Measurements from ENCODE around the gene TAX1BP3. TPM values are rescaled to one million over a fixed set of nuclear protein-coding genes. Genes with fewer than 3 reads are reported as not detected.

TAX1BP3 gene
- polyA plus RNA-seq, 12 donors: 33.5 to 68.4 (median 50.9) TPM; not detected in 1

GRCh38 chr17:3660311-3660891 lies 8.0 kb downstream of the TAX1BP3 start:
- DNase-seq: no peak

- peak; percentile 53 for DNase-seq
Observed at GRCh38 chr17:3659541-3660111, 8.8 kb downstream of the TAX1BP3 start.

GRCh38 chr17:3658784-3659449 lies 9.5 kb downstream of the TAX1BP3 start:
- no peak for DNase-seq

GRCh38 chr17:3657874-3658783 lies 10.2 kb downstream of the TAX1BP3 start:
- DNase-seq: no peak

GRCh38 chr17:3657588-3657869 lies 10.8 kb downstream of the TAX1BP3 start:
- no peak for DNase-seq

- DNase-seq: no peak
Observed at GRCh38 chr17:3656755-3657587, 11.4 kb downstream of the TAX1BP3 start.

GRCh38 chr17:3656353-3656752 lies 12.0 kb downstream of the TAX1BP3 start:
- DNase-seq: no peak

- no peak for DNase-seq
Observed at GRCh38 chr17:3655766-3656165, 12.6 kb downstream of the TAX1BP3 start.

GRCh38 chr17:3647769-3648555 lies 20.4 kb downstream of the TAX1BP3 start:
- DNase-seq: peak; percentile 57

GRCh38 chr17:3647251-3647650 lies 21.1 kb downstream of the TAX1BP3 start:
- no peak for DNase-seq

- no peak for DNase-seq
Observed at GRCh38 chr17:3645310-3645709, 23.1 kb downstream of the TAX1BP3 start.

GRCh38 chr17:3643889-3644349 lies 24.5 kb downstream of the TAX1BP3 start:
- no peak for DNase-seq

- DNase-seq: no peak
Observed at GRCh38 chr17:3641717-3642486, 26.5 kb downstream of the TAX1BP3 start.

- DNase-seq: no peak
Observed at GRCh38 chr17:3641014-3641413, 27.4 kb downstream of the TAX1BP3 start.

GRCh38 chr17:3639981-3640596 lies 28.3 kb downstream of the TAX1BP3 start:
- no peak for DNase-seq

- DNase-seq: no peak
Observed at GRCh38 chr17:3636908-3637373, 31.4 kb downstream of the TAX1BP3 start.

GRCh38 chr17:3636154-3636907 lies 32.0 kb downstream of the TAX1BP3 start, which contains the start of the genes CTNS and SHPK:
TSS of gene CTNS (plus strand) at chr17:3636760. CDS start at chr17:3640207, 3,447 bp downstream.
TSS of gene SHPK (minus strand) at chr17:3636250. CDS start at chr17:3636219, 31 bp downstream.
- DNase-seq: peak; percentile 95

GRCh38 chr17:3635474-3636153 lies 32.8 kb downstream of the TAX1BP3 start:
- no peak for DNase-seq
